ENCODE results near the gene CNRIP1. TPM values are rescaled to one million over a fixed set of nuclear protein-coding genes. Genes with fewer than 3 reads are reported as not detected.

The CNRIP1 gene
- total RNA-seq, 1 experiment from 2014 or later = not detected

- POLR2A ChIA-PET = no interaction called here
- H3K4me1 ChIP-seq (ENCODE audit: control insufficient read depth in 1 of 2, insufficient read depth in 2 of 2, low read length in 2 of 2) = no peaks in the 10 kb centered on the region
- TF ChIP-seq YY1 (IDR thresholded peaks at IDR 0.05; ENCODE audit: extremely low read depth, insufficient replicate concordance, low read depth, low read length) (no peak), REST (IDR thresholded peaks at IDR 0.05; ENCODE audit: low read depth) (no peak), POLR2A (IDR thresholded peaks at IDR 0.05; ENCODE audit: borderline replicate concordance, extremely low read depth, insufficient read depth, insufficient read length) (no peak), ZNF274 (IDR thresholded peaks at IDR 0.05; ENCODE audit: low read depth, low read length) (no peak)
- no peaks in the 10 kb centered on the region for H3K9me2 ChIP-seq (ENCODE audit: insufficient read depth)
- no peak overlapping the region for H3K9ac ChIP-seq (ENCODE audit: low read length)
- intact Hi-C loops (cut with micrococcal nuclease) = no loop called here
- no peak for DNase-seq (ENCODE audit: low read depth, low spot score)
- RAD21 ChIA-PET (ENCODE audit: low non-redundant PET in 1 of 2, low total read pairs in 2 of 2, uncharacterized antibody in 2 of 2, unreplicated experiment in 2 of 2) = no interaction called here
- no peak for ATAC-seq
- no peak overlapping the region for H3K4me2 ChIP-seq (ENCODE audit: low read length)
- CTCF ChIA-PET = no interaction called here
- BruUV-seq (replicated peaks) = no TSS peak
- no peak overlapping the region for H2AFZ ChIP-seq (ENCODE audit: low read depth, low read length, poor library complexity, severe bottlenecking)
- H3K9me3 ChIP-seq (ENCODE audit: control insufficient read depth in 1 of 2, insufficient read depth in 1 of 2, low read depth in 1 of 2, low read length in 2 of 2) = no peaks in the 10 kb centered on the region; a peak in 1 of 4 replicates
- no peaks in the 10 kb centered on the region for H4K20me1 ChIP-seq (ENCODE audit: insufficient read depth)
- H3K27ac ChIP-seq (ENCODE audit: low read depth, low read length) = no peak overlapping the region
- no peak overlapping the region for H3K4me3 ChIP-seq (replicated peaks in 1 of 2; ENCODE audit: low read depth in 1 of 2, low read length in 2 of 2)
- no peaks in the 10 kb centered on the region for H3K36me3 ChIP-seq (ENCODE audit: control insufficient read depth in 1 of 2, insufficient read depth in 2 of 2, low read length in 2 of 2)
- H3K27me3 ChIP-seq (ENCODE audit: insufficient read depth, low read length) = no peaks in the 10 kb centered on the region
- no peaks in the 10 kb centered on the region for H3K79me2 ChIP-seq (ENCODE audit: insufficient read depth, low read length)
These were observed 8.7 kb downstream of the CNRIP1 start for GRCh38 chr2:68311033-68311432.

GRCh38 chr2:68309426-68309825, 10.3 kb downstream of the CNRIP1 start:
- Histone ChIP-seq H3K27ac (ENCODE audit: low read depth, low read length) (no peak overlapping the region), H3K36me3 (ENCODE audit: control insufficient read depth in 1 of 2, insufficient read depth in 2 of 2, low read length in 2 of 2) (no peaks in the 10 kb centered on the region), H3K9me3 (ENCODE audit: control insufficient read depth in 1 of 2, insufficient read depth in 1 of 2, low read depth in 1 of 2, low read length in 2 of 2) (no peaks in the 10 kb centered on the region; a peak in 1 of 4 replicates), H3K4me1 (ENCODE audit: control insufficient read depth in 1 of 2, insufficient read depth in 2 of 2, low read length in 2 of 2) (no peaks in the 10 kb centered on the region), H2AFZ (ENCODE audit: low read depth, low read length, poor library complexity, severe bottlenecking) (no peak overlapping the region), H3K4me3 (replicated peaks in 1 of 2; ENCODE audit: low read depth in 1 of 2, low read length in 2 of 2) (no peak overlapping the region), H3K27me3 (ENCODE audit: insufficient read depth, low read length) (no peaks in the 10 kb centered on the region), H4K20me1 (ENCODE audit: insufficient read depth) (no peaks in the 10 kb centered on the region), H3K4me2 (ENCODE audit: low read length) (no peak overlapping the region), H3K9me2 (ENCODE audit: insufficient read depth) (no peaks in the 10 kb centered on the region), H3K9ac (ENCODE audit: low read length) (no peak overlapping the region), H3K79me2 (ENCODE audit: insufficient read depth, low read length) (no peaks in the 10 kb centered on the region)
- intact Hi-C loops (cut with micrococcal nuclease) = no loop called here
- POLR2A ChIA-PET = no interaction called here
- ATAC-seq (no peak), DNase-seq (ENCODE audit: low read depth, low spot score) (no peak)
- no TSS peak for BruUV-seq (replicated peaks)
- CTCF ChIA-PET = interaction anchor here (1.1 kb wide), 1 partner anchor 17 kb away, joined by 3 read pairs; no protein-coding TSS in a partner anchor
- RAD21 ChIA-PET (ENCODE audit: low non-redundant PET in 1 of 2, low total read pairs in 2 of 2, uncharacterized antibody in 2 of 2, unreplicated experiment in 2 of 2) = no interaction called here
- TF ChIP-seq ATF3 (IDR thresholded peaks at IDR 0.05) = no peak
- no peak for TF ChIP-seq RAD21 (IDR thresholded peaks at IDR 0.05; ENCODE audit: low read depth)
- TF ChIP-seq ZFX (IDR thresholded peaks at IDR 0.05) = no peak
- TF ChIP-seq ZNF274 (IDR thresholded peaks at IDR 0.05; ENCODE audit: low read depth, low read length) = no peak
- TF ChIP-seq FOSL1 (IDR thresholded peaks at IDR 0.05; ENCODE audit: low read depth) = no peak
- no peak for TF ChIP-seq ZBTB33 (IDR thresholded peaks at IDR 0.05; ENCODE audit: extremely low read depth, insufficient replicate concordance, low read length)
- TF ChIP-seq YY1 (IDR thresholded peaks at IDR 0.05; ENCODE audit: extremely low read depth, insufficient replicate concordance, low read depth, low read length) = no peak
- TF ChIP-seq CBX3 (IDR thresholded peaks at IDR 0.05; ENCODE audit: low read depth) = no peak
- no peak for TF ChIP-seq REST (IDR thresholded peaks at IDR 0.05; ENCODE audit: low read depth)
